Rectal smooth muscle tissue (tissue), 1 donor: Measurements from ENCODE around the gene GBF1.

ENCODE experiments used
- H3K27ac ChIP-seq: one replicate; pipeline ENCODE4 v1.7.0; 2013; ENCODE audit warnings: low read depth, low read length, inconsistent platforms
- H3K27me3 ChIP-seq: one replicate; pipeline ENCODE4 v1.7.0; 2013; ENCODE audit warnings: low read length; ENCODE audit not compliant: control insufficient read depth, insufficient read depth
- H3K36me3 ChIP-seq: one replicate; pipeline ENCODE4 v1.7.0; 2013; ENCODE audit warnings: low read length; ENCODE audit not compliant: control insufficient read depth, insufficient read depth
- H3K4me1 ChIP-seq: one replicate; pipeline ENCODE4 v1.7.0; 2013; ENCODE audit warnings: low read length; ENCODE audit not compliant: control insufficient read depth, insufficient read depth
- H3K4me3 ChIP-seq: one replicate; pipeline ENCODE4 v1.7.0; 2013; ENCODE audit warnings: low read length
- H3K9ac ChIP-seq: one replicate; pipeline ENCODE4 v1.7.0; 2013; ENCODE audit warnings: low read length

The GBF1 gene

DNA sequence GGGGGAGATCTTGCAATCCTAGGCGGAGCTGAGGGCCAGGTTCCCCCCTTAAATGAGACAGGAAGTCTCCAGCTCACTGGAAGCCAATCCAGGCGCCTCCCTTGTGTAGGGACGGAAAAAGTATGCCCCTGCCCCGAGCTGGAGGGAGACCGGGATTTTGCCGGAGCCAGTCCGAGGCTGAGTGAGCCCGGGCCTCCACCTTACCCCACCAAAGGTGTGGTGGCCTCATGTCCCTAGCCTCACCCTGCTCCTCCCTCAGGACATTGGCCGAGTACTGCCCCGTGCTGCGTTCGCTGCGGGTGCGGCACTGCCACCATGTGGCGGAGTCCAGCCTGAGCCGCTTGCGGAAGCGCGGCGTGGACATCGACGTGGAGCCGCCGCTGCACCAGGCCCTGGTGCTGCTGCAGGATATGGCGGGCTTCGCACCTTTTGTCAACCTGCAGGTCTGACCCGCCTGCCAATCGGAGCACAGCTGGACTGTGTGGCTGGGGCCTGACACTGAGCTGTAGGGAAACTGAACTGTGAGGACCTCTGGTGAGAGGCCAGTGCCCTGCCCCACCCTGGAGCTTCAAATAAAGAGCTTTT is 177.3 kb downstream of the GBF1 start:
- Histone ChIP-seq H3K9ac (peak overlapping the region; percentile 32), H3K27ac (peak overlapping the region; percentile 92), H3K27me3 (no peaks in the 10 kb centered on the region), H3K4me3 (peak overlapping the region; percentile 92), H3K4me1 (peaks cover 19% of the 10 kb centered on the region), H3K36me3 (peaks cover 6% of the 10 kb centered on the region)

DNA sequence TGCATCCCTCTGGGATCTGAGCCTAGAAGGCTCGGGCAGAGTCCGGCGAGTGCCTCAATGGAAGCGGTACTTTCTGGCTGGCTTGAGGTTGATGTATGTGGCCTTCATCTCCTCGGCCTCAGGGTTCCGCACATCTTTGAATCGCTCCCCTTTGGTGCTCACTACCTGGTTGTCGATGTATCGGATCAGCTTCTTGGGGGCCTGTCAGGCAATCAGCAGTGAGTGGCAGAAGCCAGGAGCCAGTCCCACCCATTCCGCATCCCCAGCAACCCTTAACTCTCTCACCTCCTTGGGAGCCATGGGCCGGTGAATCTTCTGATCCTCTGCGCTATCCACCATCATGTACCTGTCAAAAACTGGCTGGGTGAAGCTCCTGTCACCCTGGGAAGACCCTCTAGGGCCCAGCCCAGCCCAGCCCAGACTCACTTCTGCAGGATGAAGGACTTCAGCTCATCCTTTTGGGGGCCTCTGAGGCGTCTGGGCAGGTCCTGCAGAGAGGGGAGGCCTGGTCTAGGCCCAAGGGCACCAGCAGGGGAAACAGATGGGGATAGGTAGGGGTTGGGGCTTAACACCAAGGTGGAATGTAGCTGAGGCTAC is 178.1 kb downstream of the GBF1 start:
- no peak overlapping the region for H3K4me3 ChIP-seq
- no peak overlapping the region for H3K27ac ChIP-seq
- no peaks in the 10 kb centered on the region for H3K27me3 ChIP-seq
- peak overlapping the region; percentile 32 for H3K9ac ChIP-seq
- H3K4me1 ChIP-seq, result peaks cover 19% of the 10 kb centered on the region
- peaks cover 6% of the 10 kb centered on the region for H3K36me3 ChIP-seq

DNA sequence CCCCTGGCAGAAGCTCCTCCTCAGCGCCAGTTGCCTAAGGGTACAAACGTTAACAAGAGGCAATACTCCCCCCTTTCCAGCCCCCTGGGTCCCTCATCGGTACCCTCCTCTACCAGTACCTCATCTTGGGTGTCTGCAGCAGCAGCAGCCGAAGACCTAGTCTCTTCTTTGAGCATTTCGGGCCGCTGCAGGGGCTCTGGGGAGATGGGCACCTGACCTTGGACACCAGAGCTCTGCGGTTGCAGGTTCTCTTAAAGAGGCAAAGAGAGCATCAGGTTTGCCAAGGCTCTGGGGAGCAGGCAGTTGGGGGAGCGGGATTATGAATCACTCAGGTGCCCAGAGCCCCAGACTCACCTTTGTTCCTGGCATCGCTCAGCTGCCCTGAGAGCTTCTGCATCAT is 178.8 kb downstream of the GBF1 start:
- Histone ChIP-seq H3K4me1 (peaks cover 19% of the 10 kb centered on the region), H3K4me3 (no peak overlapping the region), H3K27ac (no peak overlapping the region), H3K27me3 (no peaks in the 10 kb centered on the region), H3K9ac (no peak overlapping the region), H3K36me3 (peaks cover 6% of the 10 kb centered on the region)

DNA sequence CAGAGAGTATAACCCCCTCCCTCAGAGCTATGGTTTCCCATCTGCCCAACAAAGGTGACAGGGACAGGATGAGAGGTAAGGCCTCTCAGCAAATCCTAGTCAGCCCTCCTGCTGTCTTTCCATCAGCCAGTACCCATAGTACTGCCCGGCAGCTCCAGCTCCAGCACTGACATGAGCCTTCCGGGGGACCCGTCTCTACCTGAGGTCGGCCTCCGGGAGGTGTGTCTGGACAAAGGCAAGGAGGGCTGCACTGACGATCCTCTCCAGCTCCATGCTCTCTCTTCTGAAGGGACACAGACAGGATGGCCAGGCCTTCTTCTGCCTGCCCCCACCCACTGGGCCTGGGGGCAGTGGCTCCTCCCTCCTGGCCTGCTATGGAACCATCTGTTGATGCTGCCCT is 179.6 kb downstream of the GBF1 start:
- no peak overlapping the region for H3K27ac ChIP-seq
- no peak overlapping the region for H3K4me3 ChIP-seq
- H3K36me3 ChIP-seq, result peaks cover 6% of the 10 kb centered on the region
- no peaks in the 10 kb centered on the region for H3K27me3 ChIP-seq
- H3K4me1 ChIP-seq, result peaks cover 15% of the 10 kb centered on the region
- H3K9ac ChIP-seq, result no peak overlapping the region

DNA sequence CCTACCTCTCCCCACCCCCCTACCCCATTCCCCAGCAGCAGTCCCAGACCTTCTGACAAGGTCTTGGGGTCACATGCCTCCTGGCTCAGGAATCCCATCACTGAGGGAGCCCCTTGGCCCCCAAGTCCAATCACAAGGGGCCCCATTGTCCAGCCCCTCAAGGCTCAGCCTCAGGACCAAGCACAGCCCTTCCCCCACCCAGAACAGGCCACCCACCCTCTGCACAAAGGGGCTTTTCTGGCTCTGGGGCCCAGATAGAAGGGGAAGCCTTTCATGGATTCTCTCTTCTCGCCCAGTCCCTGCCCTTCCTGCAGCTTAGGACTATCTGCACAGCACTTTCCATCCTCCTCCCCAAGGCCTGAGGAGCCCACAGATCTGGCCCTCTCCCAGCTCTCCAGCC is 180.1 kb downstream of the GBF1 start:
- H3K4me3 ChIP-seq, result no peak overlapping the region

DNA sequence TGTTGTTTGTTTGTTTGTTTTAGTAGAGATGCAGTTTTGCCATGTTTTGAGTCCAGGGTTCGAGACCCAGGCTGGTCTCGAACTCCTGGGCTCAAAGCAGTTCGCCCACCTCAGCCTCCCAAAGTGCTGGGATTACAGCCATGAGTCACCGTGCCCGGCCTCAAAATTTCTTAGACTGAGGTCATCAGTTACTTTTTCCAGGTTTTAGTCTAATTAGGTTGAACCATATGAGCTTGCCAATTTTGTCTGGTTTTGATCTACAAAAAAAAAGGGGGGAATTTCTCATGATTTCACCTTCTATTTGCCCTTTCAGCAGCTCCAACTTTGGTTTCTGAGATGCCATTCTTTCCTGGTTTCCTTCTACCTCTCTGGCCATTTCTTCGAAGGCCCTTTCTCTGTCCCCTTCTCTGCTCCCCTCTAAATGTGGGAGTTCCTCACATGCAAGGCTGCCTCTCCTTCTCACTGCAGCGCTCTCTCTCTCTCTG is 181.5 kb downstream of the GBF1 start:
- Histone ChIP-seq H3K9ac (no peak overlapping the region), H3K27ac (no peak overlapping the region), H3K27me3 (no peaks in the 10 kb centered on the region), H3K36me3 (peaks cover 6% of the 10 kb centered on the region), H3K4me1 (peaks cover 17% of the 10 kb centered on the region), H3K4me3 (no peak overlapping the region)

More for the DNA sequence above, 180.1 kb downstream of the GBF1 start:
- no peaks in the 10 kb centered on the region for H3K27me3 ChIP-seq
- no peak overlapping the region for H3K9ac ChIP-seq
- H3K4me1 ChIP-seq, result peaks cover 11% of the 10 kb centered on the region
- peaks cover 6% of the 10 kb centered on the region for H3K36me3 ChIP-seq
- H3K27ac ChIP-seq, result no peak overlapping the region

DNA sequence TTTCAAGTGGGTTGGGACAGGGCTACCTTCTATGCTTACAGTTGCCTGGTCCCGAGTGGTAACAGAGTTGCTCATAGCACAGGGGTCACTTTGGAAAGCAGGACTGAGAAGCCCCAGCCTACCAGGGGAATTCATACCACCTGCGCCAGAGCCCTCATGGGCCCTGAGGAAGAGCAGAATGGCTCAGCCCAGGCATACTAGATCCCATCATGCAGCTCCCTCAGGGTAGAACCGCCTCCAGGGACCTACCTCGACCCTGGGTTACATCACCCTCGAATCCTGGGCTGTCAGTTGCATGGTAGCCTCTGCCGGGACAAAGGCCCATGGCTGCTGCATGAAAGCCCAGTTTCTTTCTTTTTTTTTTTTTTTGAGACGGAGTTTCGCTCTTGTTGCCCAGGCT is 184.1 kb downstream of the GBF1 start:
- H3K36me3 ChIP-seq, result no peaks in the 10 kb centered on the region
- no peak overlapping the region for H3K27ac ChIP-seq
- H3K4me3 ChIP-seq, result no peak overlapping the region
- no peaks in the 10 kb centered on the region for H3K27me3 ChIP-seq
- no peak overlapping the region for H3K9ac ChIP-seq
- peaks cover 7% of the 10 kb centered on the region for H3K4me1 ChIP-seq

DNA sequence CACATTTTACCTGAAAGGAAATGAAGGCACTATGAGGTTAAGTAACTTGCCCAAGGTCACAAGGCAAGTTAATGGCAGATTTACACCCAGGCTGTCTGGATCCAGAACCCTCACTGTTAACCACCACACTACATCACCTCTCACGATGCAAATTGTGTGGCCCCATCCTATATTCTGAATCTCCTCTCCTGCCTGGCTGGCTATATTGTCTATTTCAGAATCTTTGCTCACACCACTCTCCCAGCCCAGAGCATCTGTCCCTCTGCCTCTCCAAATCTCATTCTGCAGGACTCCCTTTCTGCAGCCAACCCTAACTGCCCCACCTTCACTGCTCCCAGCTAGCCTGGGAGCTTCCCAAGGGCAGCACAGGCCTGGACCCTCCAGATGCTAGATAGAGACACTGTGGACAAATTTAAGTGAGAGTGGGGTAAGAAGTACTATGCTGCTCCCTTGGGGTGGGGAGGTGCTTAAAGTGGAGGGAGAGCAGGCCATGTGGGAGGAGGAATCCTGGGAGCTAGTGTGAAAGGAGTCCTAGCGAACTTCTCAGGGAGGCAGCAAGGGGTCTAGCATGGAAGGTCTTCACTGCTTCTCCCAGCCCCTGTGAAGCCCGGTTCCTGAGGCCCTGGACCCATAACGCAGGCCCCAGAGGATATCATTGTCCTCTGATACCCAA is 186.3 kb downstream of the GBF1 start:
- Histone ChIP-seq H3K4me1 (peaks cover 7% of the 10 kb centered on the region), H3K27me3 (no peaks in the 10 kb centered on the region), H3K36me3 (no peaks in the 10 kb centered on the region), H3K27ac (peak overlapping the region; percentile 81), H3K9ac (peak overlapping the region; percentile 96), H3K4me3 (peak overlapping the region; percentile 98)
